OCI-LY7 (cell line): ENCODE data around the gene JAK3. TPM values are rescaled to one million over a fixed set of nuclear protein-coding genes. Genes with fewer than 3 reads are reported as not detected.

Source experiments
- BruUV-seq: library from RNA; stranded (reverse); fragments of 400-500 nt; replicated peaks from 2 replicates; lab custom pipeline; 2021; lab: Mats Ljungman, UMichigan
- CTCF ChIA-PET: fragments of 300-600 bp; sonication (Branson Sonifier 250); formaldehyde crosslinking; loops from one replicate; lab custom pipeline; 2022; ENCODE audit warnings: antibody characterized with exemption; ENCODE audit not compliant: unreplicated experiment; lab: Charles Lee
- POLR2A ChIA-PET: fragments of 300-600 bp; sonication (Branson Sonifier 250); formaldehyde crosslinking; loops from one replicate; lab custom pipeline; 2022; ENCODE audit warnings: antibody characterized with exemption; lab: Charles Lee
- DNase-seq: peaks from one replicate; pipeline ENCODE4 v3.0.0-alpha.2; 2015; ENCODE audit warnings: low spot score
- H2AFZ ChIP-seq: fragments of 200-600 bp; sonication (generic), shearing (Covaris generic); 2 replicates; pipeline ENCODE4 v1.6.1; 2014; ENCODE audit warnings: mild to moderate bottlenecking, antibody characterized with exemption, low read length, moderate library complexity
- H3K27ac ChIP-seq: fragments of 200-600 bp; sonication (generic); 2 replicates; pipeline ENCODE4 v1.5.1; 2014; ENCODE audit warnings: mixed run types, low read depth, mild to moderate bottlenecking, moderate library complexity, low read length, inconsistent platforms; ENCODE audit not compliant: poor library complexity, severe bottlenecking
- H3K36me3 ChIP-seq: fragments of 200-600 bp; sonication (generic); 2 replicates; pipeline ENCODE4 v1.6.1; 2014; ENCODE audit warnings: mild to moderate bottlenecking, antibody characterized with exemption, low read length, moderate library complexity, mixed read lengths; ENCODE audit not compliant: insufficient read depth
- H3K4me1 ChIP-seq: fragments of 200-600 bp; sonication (generic); 2 replicates; pipeline ENCODE4 v1.5.1; 2014; ENCODE audit warnings: mild to moderate bottlenecking, low read length; ENCODE audit not compliant: insufficient read depth, poor library complexity, severe bottlenecking
- H3K4me2 ChIP-seq: fragments of 200-600 bp; sonication (generic); 2 replicates; pipeline ENCODE4 v1.6.1; 2014; ENCODE audit warnings: mild to moderate bottlenecking, low read length
- H3K4me3 ChIP-seq: fragments of 200-600 bp; sonication (generic); 2 replicates; pipeline ENCODE4 v1.5.1; 2014; ENCODE audit warnings: mild to moderate bottlenecking, low read depth, low read length; ENCODE audit not compliant: poor library complexity, severe bottlenecking
- H3K79me2 ChIP-seq: fragments of 200-600 bp; sonication (generic); 2 replicates; pipeline ENCODE4 v1.6.1; 2016; ENCODE audit warnings: low read depth, mild to moderate bottlenecking, low read length, moderate library complexity, mixed read lengths; ENCODE audit not compliant: insufficient read depth
- H3K9me2 ChIP-seq: fragments of 200-600 bp; sonication (generic); 2 replicates; pipeline ENCODE4 v1.6.1; 2016; ENCODE audit warnings: mild to moderate bottlenecking, low read length, mixed read lengths; ENCODE audit not compliant: insufficient read depth
- H3K9me3 ChIP-seq: fragments of 200-600 bp; sonication (generic); 2 replicates; pipeline ENCODE4 v1.6.1; 2014; ENCODE audit warnings: mild to moderate bottlenecking, mixed run types, low read length, mixed read lengths
- H4K20me1 ChIP-seq: fragments of 200-600 bp; sonication (generic); 2 replicates; pipeline ENCODE4 v1.6.1; 2014; ENCODE audit warnings: mild to moderate bottlenecking, antibody characterized with exemption, low read length, moderate library complexity, mixed read lengths; ENCODE audit not compliant: insufficient read depth
- CTCF ChIP-seq: fragments of 200-600 bp; sonication (generic); conservative IDR thresholded peaks from 2 replicates; pipeline ENCODE4 v1.5.1; 2014; ENCODE audit warnings: mild to moderate bottlenecking, antibody characterized with exemption, low read length, moderate library complexity, mixed read lengths
- EZH2phosphoT487 ChIP-seq: fragments of 200-600 bp; sonication (generic); IDR thresholded peaks from 2 replicates; pipeline ENCODE4 v1.6.1; 2018; ENCODE audit warnings: low read depth, borderline replicate concordance, mild to moderate bottlenecking, mixed run types, antibody characterized with exemption, low read length, moderate library complexity, mixed read lengths
- intact Hi-C: fragments of 100-400 bp; cut with micrococcal nuclease; formaldehyde crosslinking; loops from one replicate; pipeline ENCODE4 v1.10.0; 2022; ENCODE audit not compliant: unreplicated experiment
- small RNA-seq: library from RNA; depleted of rRNA; stranded (forward); fragments of <200 nt; gene quantifications from one replicate; pipeline ENCODE3, GENCODE V24; 2014
- total RNA-seq, 2 experiments: library from RNA; depleted of rRNA in 1 of 2; stranded (reverse); fragments of >200 nt in 1 of 2; shearing (Covaris generic) in 1 of 2; gene quantifications; 2 replicates each; pipeline ENCODE4 v1.2.3, GENCODE V29; 2014 to 2022

The JAK3 gene
- total RNA-seq, 2 experiments from 2014 or later, result 14.0 to 25.3 TPM

GRCh38 chr19:17775991-17776803, 71.6 kb downstream of the JAK3 start:
- Histone ChIP-seq H3K36me3 (peaks cover 83% of the 10 kb centered on the region), H3K9me3 (no peaks in the 10 kb centered on the region), H3K4me3 (no peak overlapping the region), H4K20me1 (no peaks in the 10 kb centered on the region), H3K9me2 (no peaks in the 10 kb centered on the region), H3K4me2 (peak overlapping the region; percentile 22; the same call in 1 of the 2 replicates), H2AFZ (no peak overlapping the region), H3K79me2 (no peaks in the 10 kb centered on the region), H3K4me1 (peaks cover 12% of the 10 kb centered on the region), H3K27ac (peak overlapping the region; percentile 28)
- no peak for DNase-seq
- intact Hi-C loops, result no loop called here
- POLR2A ChIA-PET, result no interaction called here
- CTCF ChIA-PET, result interaction anchor here (1.4 kb wide), 1 partner anchor 13 kb away, joined by 4 read pairs; no protein-coding TSS in a partner anchor
- BruUV-seq, result no TSS peak
- TF ChIP-seq EZH2phosphoT487 (no peak), CTCF (no peak)

GRCh38 chr19:17775245-17775927, 72.4 kb downstream of the JAK3 start:
- BruUV-seq, result TSS peak; percentile 57
- ChIA-PET POLR2A (no interaction called here), CTCF (interaction anchor here (0.8 to 1.4 kb wide), 2 partner anchors 12 to 157 kb away, joined by 3 to 4 read pairs; partner anchors contain the start of gene CCDC124)
- H3K9me3 ChIP-seq, result no peaks in the 10 kb centered on the region
- H2AFZ ChIP-seq, result no peak overlapping the region
- DNase-seq, result peak; percentile 49
- intact Hi-C loops, result no loop called here
- H3K79me2 ChIP-seq, result no peaks in the 10 kb centered on the region
- H3K4me1 ChIP-seq, result peaks cover 12% of the 10 kb centered on the region
- H3K4me2 ChIP-seq, result no peak overlapping the region
- H3K27ac ChIP-seq, result no peak overlapping the region
- H3K9me2 ChIP-seq, result no peaks in the 10 kb centered on the region
- TF ChIP-seq EZH2phosphoT487 (no peak), CTCF (peak; percentile 92)
- H3K36me3 ChIP-seq, result peaks cover 83% of the 10 kb centered on the region
- H4K20me1 ChIP-seq, result no peaks in the 10 kb centered on the region
- no peak overlapping the region for H3K4me3 ChIP-seq

Small RNA genes lying within 50 kb of the gene (small RNA-seq; reads per million reads assigned to genes)
- not detected for gene SNORA68

Other genes starting within 250 kb of the JAK3 start
- gene UNC13A, start 159.6 kb downstream of the JAK3 start, total RNA-seq (2014; rRNA removed; shearing (Covaris generic)), result 0.80 and 0.92 TPM in 2 replicates
- gene UNC13A, start 159.6 kb downstream of the JAK3 start, total RNA-seq (2022), result 0.72 and 0.76 TPM in 2 replicates
- 11.5 and 31.6 TPM in 2 replicates for gene MAP1S, start 128.5 kb downstream of the JAK3 start, total RNA-seq (2014; rRNA removed; shearing (Covaris generic))
- gene MAP1S, start 128.5 kb downstream of the JAK3 start, total RNA-seq (2022), result 53.1 and 61.1 TPM in 2 replicates
- 80.6 and 85.6 TPM in 2 replicates for gene FCHO1, start 96.5 kb downstream of the JAK3 start, total RNA-seq (2014; rRNA removed; shearing (Covaris generic))
- gene FCHO1, start 96.5 kb downstream of the JAK3 start, total RNA-seq (2022), result 107 and 115 TPM in 2 replicates
- not detected in 2 replicates for gene B3GNT3, start 52.8 kb downstream of the JAK3 start, total RNA-seq (2014; rRNA removed; shearing (Covaris generic))
- not detected in 2 replicates for gene B3GNT3, start 52.8 kb downstream of the JAK3 start, total RNA-seq (2022)
- gene INSL3, start 26.5 kb downstream of the JAK3 start, total RNA-seq (2014; rRNA removed; shearing (Covaris generic)), result 0.25 TPM in 1 of 2 replicates, not detected in the other
- 0.38 TPM in 1 of 2 replicates, not detected in the other for gene INSL3, start 26.5 kb downstream of the JAK3 start, total RNA-seq (2022)
- gene RPL18A, start 11.9 kb upstream of the JAK3 start, total RNA-seq (2014; rRNA removed; shearing (Covaris generic)), result 2,643 and 3,019 TPM in 2 replicates
- gene RPL18A, start 11.9 kb upstream of the JAK3 start, total RNA-seq (2022), result 3,145 and 3,253 TPM in 2 replicates
- gene SLC5A5, start 24.0 kb upstream of the JAK3 start, total RNA-seq (2014; rRNA removed; shearing (Covaris generic)), result 0.03 TPM in 1 of 2 replicates, not detected in the other
- gene SLC5A5, start 24.0 kb upstream of the JAK3 start, total RNA-seq (2022), result not detected in 2 replicates
- 57.5 and 68.2 TPM in 2 replicates for gene CCDC124, start 85.0 kb upstream of the JAK3 start, total RNA-seq (2014; rRNA removed; shearing (Covaris generic))
- 86.8 and 106 TPM in 2 replicates for gene CCDC124, start 85.0 kb upstream of the JAK3 start, total RNA-seq (2022)
- 0.51 and 1.1 TPM in 2 replicates for gene KCNN1, start 119.1 kb upstream of the JAK3 start, total RNA-seq (2014; rRNA removed; shearing (Covaris generic))
- 0.57 and 0.61 TPM in 2 replicates for gene KCNN1, start 119.1 kb upstream of the JAK3 start, total RNA-seq (2022)
- 27.3 and 30.7 TPM in 2 replicates for gene ARRDC2, start 160.2 kb upstream of the JAK3 start, total RNA-seq (2014; rRNA removed; shearing (Covaris generic))
- gene ARRDC2, start 160.2 kb upstream of the JAK3 start, total RNA-seq (2022), result 30.6 and 30.7 TPM in 2 replicates
- gene IL12RB1, start 239.0 kb upstream of the JAK3 start, total RNA-seq (2014; rRNA removed; shearing (Covaris generic)), result 6.0 and 7.7 TPM in 2 replicates
- 26.0 and 41.7 TPM in 2 replicates for gene IL12RB1, start 239.0 kb upstream of the JAK3 start, total RNA-seq (2022)
- gene MAST3, start 249.8 kb upstream of the JAK3 start, total RNA-seq (2014; rRNA removed; shearing (Covaris generic)), result 14.3 and 14.8 TPM in 2 replicates
- gene MAST3, start 249.8 kb upstream of the JAK3 start, total RNA-seq (2022), result 31.0 and 31.4 TPM in 2 replicates